SK-N-SH treated with all-trans-retinoic acid at 6 μM for 48 hours (cell line): ENCODE results near the gene GPR132.

ENCODE experiments used
- ARNTL ChIP-seq: fragments of 450-650 bp; formaldehyde crosslinking; IDR thresholded peaks from 2 replicates; pipeline ENCODE4 v1.5.0; 2020; ENCODE audit warnings: low read depth, mild to moderate bottlenecking, moderate library complexity, borderline replicate concordance
- ESRRG ChIP-seq: fragments of 250-450 bp; sonication (Bioruptor Pico); IDR thresholded peaks from 2 replicates; pipeline ENCODE4 v1.6.1; 2021; ENCODE audit warnings: mild to moderate bottlenecking
- GLIS3 ChIP-seq: fragments of 250-450 bp; sonication (Bioruptor Pico); IDR thresholded peaks from 2 replicates; pipeline ENCODE4 v1.5.0; 2020; ENCODE audit warnings: mild to moderate bottlenecking, moderate library complexity
- PPARA ChIP-seq: fragments of 250-450 bp; sonication (Bioruptor Pico); IDR thresholded peaks from 2 replicates; pipeline ENCODE4 v1.5.0; 2020; ENCODE audit warnings: mild to moderate bottlenecking, borderline replicate concordance
- RARB ChIP-seq: fragments of 250-450 bp; sonication (Bioruptor Pico); IDR thresholded peaks from 2 replicates; pipeline ENCODE4 v1.8.0; 2021; ENCODE audit warnings: mild to moderate bottlenecking, moderate library complexity
- TOX ChIP-seq: fragments of 250-450 bp; sonication (Bioruptor Pico); IDR thresholded peaks from 2 replicates; pipeline ENCODE4 v1.8.0; 2021; ENCODE audit warnings: mild to moderate bottlenecking, moderate library complexity, borderline replicate concordance
- ZC3H10 ChIP-seq: fragments of 250-450 bp; sonication (Bioruptor Pico); IDR thresholded peaks from 2 replicates; pipeline ENCODE4 v1.5.1; 2021; ENCODE audit warnings: mild to moderate bottlenecking, moderate library complexity
- ZFP30 ChIP-seq: fragments of 450-650 bp; formaldehyde crosslinking; IDR thresholded peaks from 2 replicates; pipeline ENCODE4 v1.5.0; 2022; ENCODE audit warnings: mild to moderate bottlenecking, moderate library complexity
- TF ChIP-seq, protein P1 (sequence below): fragments of 250-450 bp; sonication (Bioruptor Pico); IDR thresholded peaks from 2 replicates; pipeline ENCODE4 v1.8.0; 2020; ENCODE audit warnings: mild to moderate bottlenecking, moderate library complexity, borderline replicate concordance
- TF ChIP-seq, protein P2 (sequence below): fragments of 250-450 bp; sonication (Bioruptor Pico); IDR thresholded peaks from 2 replicates; pipeline ENCODE4 v1.5.1; 2020; ENCODE audit warnings: low read depth, mild to moderate bottlenecking, moderate library complexity
- TF ChIP-seq, protein P3 (sequence below): fragments of 250-450 bp; sonication (Bioruptor Pico); IDR thresholded peaks from 2 replicates; pipeline ENCODE4 v1.5.0; 2020; ENCODE audit warnings: mild to moderate bottlenecking, moderate library complexity
- TF ChIP-seq, protein P4 (sequence below): fragments of 250-450 bp; sonication (Bioruptor Pico); IDR thresholded peaks from 2 replicates; pipeline ENCODE4 v1.8.0; 2021; ENCODE audit warnings: low read depth, mild to moderate bottlenecking, moderate library complexity, borderline replicate concordance
- TF ChIP-seq, protein P5 (sequence below): fragments of 250-450 bp; sonication (Bioruptor Pico); IDR thresholded peaks from 2 replicates; pipeline ENCODE4 v1.5.1; 2021; ENCODE audit warnings: mild to moderate bottlenecking, moderate library complexity

DNA sequence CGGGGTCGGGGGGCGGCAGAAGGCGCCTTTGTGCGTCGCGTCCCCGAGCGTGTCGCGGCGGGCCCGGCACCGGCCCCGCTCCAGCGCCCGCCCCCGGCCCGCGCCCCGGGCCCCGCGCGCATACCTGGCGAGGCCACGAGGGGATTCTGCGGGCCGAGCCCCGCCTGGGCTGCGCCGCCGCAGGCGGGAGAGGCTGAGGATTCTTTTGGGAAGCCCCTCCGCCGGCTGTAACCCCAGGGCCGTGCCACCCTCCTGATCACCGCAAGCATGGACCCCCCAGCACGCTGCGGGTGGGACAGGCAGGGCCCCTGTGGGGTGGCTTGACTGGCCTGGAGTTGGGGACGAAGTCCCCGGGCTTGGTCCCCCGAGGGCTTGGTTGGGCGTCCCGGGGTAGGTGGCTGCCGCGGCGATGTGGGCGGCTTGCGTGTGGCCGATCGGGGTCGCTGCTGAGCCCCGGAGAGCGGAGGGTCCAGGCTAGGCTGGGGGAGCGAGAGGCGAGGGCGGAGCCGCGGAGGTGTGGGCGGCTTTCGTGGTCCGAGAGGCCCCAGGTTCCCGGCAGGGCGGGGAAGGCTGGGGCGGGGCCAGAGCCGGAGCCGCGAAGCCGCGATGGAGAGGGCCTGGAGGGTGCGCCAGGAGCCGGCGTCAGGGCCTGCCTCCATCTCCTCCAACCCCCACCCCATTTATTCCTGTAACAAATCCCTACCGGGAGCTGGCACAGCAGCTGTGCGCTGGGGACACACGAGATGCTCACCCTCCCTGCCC is 28.4 kb upstream of the GPR132 start:
- TF ChIP-seq, protein P1, sequence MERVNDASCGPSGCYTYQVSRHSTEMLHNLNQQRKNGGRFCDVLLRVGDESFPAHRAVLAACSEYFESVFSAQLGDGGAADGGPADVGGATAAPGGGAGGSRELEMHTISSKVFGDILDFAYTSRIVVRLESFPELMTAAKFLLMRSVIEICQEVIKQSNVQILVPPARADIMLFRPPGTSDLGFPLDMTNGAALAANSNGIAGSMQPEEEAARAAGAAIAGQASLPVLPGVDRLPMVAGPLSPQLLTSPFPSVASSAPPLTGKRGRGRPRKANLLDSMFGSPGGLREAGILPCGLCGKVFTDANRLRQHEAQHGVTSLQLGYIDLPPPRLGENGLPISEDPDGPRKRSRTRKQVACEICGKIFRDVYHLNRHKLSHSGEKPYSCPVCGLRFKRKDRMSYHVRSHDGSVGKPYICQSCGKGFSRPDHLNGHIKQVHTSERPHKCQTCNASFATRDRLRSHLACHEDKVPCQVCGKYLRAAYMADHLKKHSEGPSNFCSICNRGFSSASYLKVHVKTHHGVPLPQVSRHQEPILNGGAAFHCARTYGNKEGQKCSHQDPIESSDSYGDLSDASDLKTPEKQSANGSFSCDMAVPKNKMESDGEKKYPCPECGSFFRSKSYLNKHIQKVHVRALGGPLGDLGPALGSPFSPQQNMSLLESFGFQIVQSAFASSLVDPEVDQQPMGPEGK = no peak
- TF ChIP-seq ZC3H10 (CRISPR knock-in tag) (no peak), TOX (no peak), RARB (CRISPR knock-in tag) (no peak), ARNTL (no peak), ZFP30 (CRISPR knock-in tag) (no peak), ESRRG (CRISPR knock-in tag) (no peak), PPARA (CRISPR knock-in tag) (no peak), GLIS3 (CRISPR knock-in tag) (no peak)
- TF ChIP-seq, protein P2, sequence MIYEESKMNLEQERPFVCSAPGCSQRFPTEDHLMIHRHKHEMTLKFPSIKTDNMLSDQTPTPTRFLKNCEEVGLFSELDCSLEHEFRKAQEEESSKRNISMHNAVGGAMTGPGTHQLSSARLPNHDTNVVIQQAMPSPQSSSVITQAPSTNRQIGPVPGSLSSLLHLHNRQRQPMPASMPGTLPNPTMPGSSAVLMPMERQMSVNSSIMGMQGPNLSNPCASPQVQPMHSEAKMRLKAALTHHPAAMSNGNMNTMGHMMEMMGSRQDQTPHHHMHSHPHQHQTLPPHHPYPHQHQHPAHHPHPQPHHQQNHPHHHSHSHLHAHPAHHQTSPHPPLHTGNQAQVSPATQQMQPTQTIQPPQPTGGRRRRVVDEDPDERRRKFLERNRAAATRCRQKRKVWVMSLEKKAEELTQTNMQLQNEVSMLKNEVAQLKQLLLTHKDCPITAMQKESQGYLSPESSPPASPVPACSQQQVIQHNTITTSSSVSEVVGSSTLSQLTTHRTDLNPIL = no peak
- TF ChIP-seq, protein P3, sequence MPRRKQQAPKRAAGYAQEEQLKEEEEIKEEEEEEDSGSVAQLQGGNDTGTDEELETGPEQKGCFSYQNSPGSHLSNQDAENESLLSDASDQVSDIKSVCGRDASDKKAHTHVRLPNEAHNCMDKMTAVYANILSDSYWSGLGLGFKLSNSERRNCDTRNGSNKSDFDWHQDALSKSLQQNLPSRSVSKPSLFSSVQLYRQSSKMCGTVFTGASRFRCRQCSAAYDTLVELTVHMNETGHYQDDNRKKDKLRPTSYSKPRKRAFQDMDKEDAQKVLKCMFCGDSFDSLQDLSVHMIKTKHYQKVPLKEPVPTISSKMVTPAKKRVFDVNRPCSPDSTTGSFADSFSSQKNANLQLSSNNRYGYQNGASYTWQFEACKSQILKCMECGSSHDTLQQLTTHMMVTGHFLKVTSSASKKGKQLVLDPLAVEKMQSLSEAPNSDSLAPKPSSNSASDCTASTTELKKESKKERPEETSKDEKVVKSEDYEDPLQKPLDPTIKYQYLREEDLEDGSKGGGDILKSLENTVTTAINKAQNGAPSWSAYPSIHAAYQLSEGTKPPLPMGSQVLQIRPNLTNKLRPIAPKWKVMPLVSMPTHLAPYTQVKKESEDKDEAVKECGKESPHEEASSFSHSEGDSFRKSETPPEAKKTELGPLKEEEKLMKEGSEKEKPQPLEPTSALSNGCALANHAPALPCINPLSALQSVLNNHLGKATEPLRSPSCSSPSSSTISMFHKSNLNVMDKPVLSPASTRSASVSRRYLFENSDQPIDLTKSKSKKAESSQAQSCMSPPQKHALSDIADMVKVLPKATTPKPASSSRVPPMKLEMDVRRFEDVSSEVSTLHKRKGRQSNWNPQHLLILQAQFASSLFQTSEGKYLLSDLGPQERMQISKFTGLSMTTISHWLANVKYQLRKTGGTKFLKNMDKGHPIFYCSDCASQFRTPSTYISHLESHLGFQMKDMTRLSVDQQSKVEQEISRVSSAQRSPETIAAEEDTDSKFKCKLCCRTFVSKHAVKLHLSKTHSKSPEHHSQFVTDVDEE (CRISPR knock-in tag) = no peak
- TF ChIP-seq, protein P4, sequence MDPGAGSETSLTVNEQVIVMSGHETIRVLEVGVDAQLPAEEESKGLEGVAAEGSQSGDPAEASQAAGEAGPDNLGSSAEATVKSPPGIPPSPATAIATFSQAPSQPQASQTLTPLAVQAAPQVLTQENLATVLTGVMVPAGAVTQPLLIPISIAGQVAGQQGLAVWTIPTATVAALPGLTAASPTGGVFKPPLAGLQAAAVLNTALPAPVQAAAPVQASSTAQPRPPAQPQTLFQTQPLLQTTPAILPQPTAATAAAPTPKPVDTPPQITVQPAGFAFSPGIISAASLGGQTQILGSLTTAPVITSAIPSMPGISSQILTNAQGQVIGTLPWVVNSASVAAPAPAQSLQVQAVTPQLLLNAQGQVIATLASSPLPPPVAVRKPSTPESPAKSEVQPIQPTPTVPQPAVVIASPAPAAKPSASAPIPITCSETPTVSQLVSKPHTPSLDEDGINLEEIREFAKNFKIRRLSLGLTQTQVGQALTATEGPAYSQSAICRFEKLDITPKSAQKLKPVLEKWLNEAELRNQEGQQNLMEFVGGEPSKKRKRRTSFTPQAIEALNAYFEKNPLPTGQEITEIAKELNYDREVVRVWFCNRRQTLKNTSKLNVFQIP (CRISPR knock-in tag) = no peak
- TF ChIP-seq, protein P5, sequence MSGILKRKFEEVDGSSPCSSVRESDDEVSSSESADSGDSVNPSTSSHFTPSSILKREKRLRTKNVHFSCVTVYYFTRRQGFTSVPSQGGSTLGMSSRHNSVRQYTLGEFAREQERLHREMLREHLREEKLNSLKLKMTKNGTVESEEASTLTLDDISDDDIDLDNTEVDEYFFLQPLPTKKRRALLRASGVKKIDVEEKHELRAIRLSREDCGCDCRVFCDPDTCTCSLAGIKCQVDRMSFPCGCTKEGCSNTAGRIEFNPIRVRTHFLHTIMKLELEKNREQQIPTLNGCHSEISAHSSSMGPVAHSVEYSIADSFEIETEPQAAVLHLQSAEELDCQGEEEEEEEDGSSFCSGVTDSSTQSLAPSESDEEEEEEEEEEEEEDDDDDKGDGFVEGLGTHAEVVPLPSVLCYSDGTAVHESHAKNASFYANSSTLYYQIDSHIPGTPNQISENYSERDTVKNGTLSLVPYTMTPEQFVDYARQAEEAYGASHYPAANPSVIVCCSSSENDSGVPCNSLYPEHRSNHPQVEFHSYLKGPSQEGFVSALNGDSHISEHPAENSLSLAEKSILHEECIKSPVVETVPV (CRISPR knock-in tag) = no peak
